NB4 (cell line): ENCODE results near the gene SYMPK.

Source experiments
- CTCF ChIP-seq: IDR thresholded peaks from one replicate; pipeline ENCODE4 v1.5.1; 2012; ENCODE audit warnings: low read depth, low read length
- MYC ChIP-seq: IDR thresholded peaks from 2 replicates; pipeline ENCODE4 v1.6.1; 2011; ENCODE audit warnings: low read depth, low read length
- POLR2A ChIP-seq: IDR thresholded peaks from 2 replicates; pipeline ENCODE4 v1.6.1; 2011; ENCODE audit warnings: mild to moderate bottlenecking; ENCODE audit not compliant: insufficient read length; ENCODE audit errors: extremely low read depth

- TF ChIP-seq CTCF (no peak), MYC (no peak), POLR2A (no peak)
These were observed 82.8 kb downstream of the SYMPK start for GRCh38 chr19:45780146-45780447.
